MM.1S (cell line): Measurements from ENCODE around the gene SUPT7L.

ENCODE experiments used
- CTCF ChIP-seq: fragments of 300-600 bp; sonication (generic); IDR thresholded peaks from 2 replicates; pipeline ENCODE4 v1.5.1; 2016; ENCODE audit warnings: antibody characterized with exemption, low read length, mixed read lengths
- EZH2phosphoT487 ChIP-seq: fragments of 300-600 bp; sonication (generic); IDR thresholded peaks from 2 replicates; pipeline ENCODE4 v1.6.1; 2018; ENCODE audit warnings: antibody characterized with exemption, low read length

- TF ChIP-seq CTCF, result no peak
- TF ChIP-seq EZH2phosphoT487, result no peak
Measured at GRCh38 chr2:27634291-27634690, 29.1 kb downstream of the SUPT7L start.
